HG03521 (cell line): ENCODE measurements around the gene ITIH2.
"Not testable (repeated sequence)": the region's sequence is repeated elsewhere in the genome, so short reads cannot be mapped to it uniquely, and the experiment has no call there.

Source experiments
- ATAC-seq: cut with Tn5 transposase; IDR thresholded peaks from one replicate; pipeline ENCODE4 v1.9.1; 2021; ENCODE audit warnings: mild to moderate bottlenecking, moderate library complexity; ENCODE audit not compliant: unreplicated experiment

The ITIH2 gene

GRCh38 chr10:7734821-7735220 lies 31.7 kb downstream of the ITIH2 start:
- no peak for ATAC-seq

GRCh38 chr10:7738536-7739407 lies 35.7 kb downstream of the ITIH2 start:
- ATAC-seq: no peak

- ATAC-seq: no peak
These were observed 41.2 kb downstream of the ITIH2 start for GRCh38 chr10:7744307-7744706.

DNA sequence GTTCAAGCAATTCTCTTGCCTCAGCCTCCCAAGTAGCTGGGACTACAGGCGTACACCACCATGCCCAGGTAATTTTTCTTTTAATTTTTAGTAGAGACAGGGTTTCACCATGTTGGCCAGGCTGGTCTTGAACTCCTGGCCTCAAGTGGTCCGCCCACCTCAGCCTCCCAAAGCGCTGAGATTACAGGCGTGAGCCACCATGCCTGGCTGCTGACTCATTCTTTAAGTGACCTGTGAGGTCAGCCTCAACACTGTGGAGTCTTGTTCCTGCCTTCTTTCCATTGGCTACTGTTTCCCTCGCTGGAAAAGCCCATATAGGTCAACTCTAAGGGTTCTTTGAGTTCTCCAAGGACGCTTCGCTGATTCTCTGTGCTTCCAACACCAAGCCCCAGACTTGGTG lies 45.5 kb downstream of the ITIH2 start:
- ATAC-seq: not testable (repeated sequence)

DNA sequence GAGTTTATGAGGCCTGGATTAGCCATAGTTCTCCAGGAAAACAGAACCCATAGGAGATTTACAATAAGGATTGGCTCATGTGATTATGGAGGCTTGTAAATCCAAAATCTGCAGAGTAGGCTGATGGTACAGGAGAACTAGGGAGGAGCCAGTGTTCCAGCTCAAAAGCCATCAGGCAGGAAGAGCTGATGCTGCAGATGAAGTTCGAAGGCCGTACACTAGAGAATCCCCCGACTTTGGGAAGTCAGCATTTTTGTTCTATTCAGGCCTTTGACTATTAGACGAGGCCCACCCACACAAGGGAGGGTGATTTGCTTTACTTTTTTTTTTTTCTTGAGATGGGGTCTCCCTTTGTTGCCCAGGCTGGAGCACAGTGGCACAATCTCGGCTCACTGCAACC lies 47.1 kb downstream of the ITIH2 start:
- no peak for ATAC-seq

- no peak for ATAC-seq
These were observed 49.1 kb downstream of the ITIH2 start for GRCh38 chr10:7752251-7752650.

- ATAC-seq: no peak
These were observed 52.0 kb downstream of the ITIH2 start for GRCh38 chr10:7755103-7755502.

- ATAC-seq: no peak
These were observed 53.4 kb downstream of the ITIH2 start for GRCh38 chr10:7756360-7756992.

DNA sequence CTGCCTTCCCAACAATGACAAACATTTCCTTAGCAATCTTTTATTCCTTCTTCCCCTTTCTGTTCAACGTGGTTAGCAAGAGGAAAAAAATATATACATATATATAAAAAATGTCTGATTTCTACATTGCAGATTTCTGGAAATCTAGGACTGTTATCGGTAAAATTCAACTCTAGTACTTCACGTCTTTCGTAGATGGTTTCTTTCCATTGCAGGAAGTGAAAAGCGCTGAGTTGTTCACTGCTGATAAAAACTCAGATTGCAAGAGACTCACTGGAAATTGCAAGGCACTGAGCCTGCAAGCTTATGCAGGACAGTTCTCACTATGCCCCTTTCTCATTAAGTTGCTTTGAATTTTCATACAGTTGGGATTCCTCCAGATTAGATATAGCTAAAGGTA lies 60.8 kb downstream of the ITIH2 start:
- no peak for ATAC-seq

GRCh38 chr10:7766241-7766640 lies 63.1 kb downstream of the ITIH2 start:
- ATAC-seq: no peak

DNA sequence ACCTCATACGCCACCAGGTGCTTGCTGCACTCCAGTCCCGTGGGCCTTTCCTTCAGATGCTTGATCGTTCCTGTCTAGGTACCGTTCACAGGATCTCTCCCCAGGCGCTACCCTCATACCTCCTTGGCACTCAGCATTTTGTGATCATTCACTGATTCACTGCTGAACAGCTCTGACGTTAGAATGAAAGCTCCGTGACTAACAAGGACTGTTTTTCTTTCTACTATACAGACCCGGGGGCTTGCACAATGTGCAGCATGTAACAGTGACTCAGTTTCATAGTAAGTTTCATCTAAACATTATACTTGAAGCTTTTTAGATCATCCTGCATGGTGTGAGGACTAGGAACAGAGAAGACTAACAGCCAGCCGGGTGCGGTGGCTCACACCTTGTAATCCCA lies 64.1 kb downstream of the ITIH2 start:
- ATAC-seq: no peak

GRCh38 chr10:7768417-7768816 lies 65.3 kb downstream of the ITIH2 start:
- ATAC-seq: no peak

DNA sequence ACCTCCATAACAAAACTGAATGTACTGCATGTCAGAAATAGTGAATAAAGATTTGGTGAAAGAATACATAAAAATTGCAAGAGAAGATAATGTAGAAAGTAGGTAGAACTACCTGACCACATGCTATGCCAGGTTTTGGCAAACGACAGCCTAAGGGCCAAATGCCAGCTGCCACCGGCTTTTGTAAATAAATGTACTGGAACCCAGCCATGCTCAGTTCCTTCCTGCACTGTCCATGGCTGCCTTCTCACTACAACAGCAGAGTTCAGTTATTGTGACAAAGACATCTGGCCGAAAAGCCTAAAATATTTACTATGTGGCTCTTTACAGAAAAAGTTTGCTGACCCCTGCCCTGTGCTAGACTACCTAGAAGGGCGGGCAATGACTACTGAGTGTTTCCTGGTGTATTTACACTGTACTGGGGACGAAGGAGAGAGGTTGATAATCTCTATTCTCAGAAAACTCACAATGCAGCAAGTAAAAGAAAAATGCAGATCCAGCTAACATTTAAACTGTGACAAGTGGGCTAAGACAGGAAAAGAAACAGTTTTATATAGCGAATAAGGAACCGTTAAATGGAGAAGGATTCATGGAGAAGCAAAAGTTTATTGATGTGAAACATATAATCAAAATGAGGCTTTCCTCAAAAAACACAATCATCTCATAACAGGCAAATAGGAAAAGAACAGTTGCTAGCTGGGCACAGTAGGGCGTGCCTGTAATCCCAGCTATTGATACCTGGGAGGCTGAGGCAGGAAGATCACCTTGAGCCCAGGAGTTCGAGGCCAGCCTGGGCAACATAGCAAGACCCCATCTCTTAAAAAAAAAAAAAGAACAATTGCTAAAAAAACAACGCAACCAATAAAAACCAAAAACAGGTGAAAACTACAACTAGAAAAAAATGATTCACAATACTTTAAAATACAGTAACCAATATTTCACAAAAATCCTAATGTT lies 71.0 kb downstream of the ITIH2 start:
- no peak for ATAC-seq

- ATAC-seq: no peak
These were observed 73.7 kb downstream of the ITIH2 start for GRCh38 chr10:7776777-7777176.

DNA sequence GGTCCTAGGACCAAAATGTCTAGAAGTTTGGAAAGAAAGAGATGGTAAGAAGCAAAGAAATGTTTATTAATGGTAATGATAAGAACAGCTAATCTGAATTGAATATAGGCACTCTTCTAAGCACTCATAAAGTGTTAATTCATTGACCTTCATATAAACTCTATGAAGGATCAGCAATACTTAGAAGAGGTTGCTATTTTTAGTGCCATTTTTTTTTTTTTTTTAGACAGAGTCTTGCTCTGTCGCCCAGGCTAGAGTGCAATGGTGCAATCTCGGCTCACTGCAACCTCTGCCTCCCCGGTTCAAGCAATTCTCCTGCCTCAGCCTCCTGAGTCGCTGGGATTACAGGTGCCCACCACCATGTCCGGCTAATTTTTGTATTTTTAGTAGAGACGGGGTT lies 79.1 kb downstream of the ITIH2 start:
- not testable (repeated sequence) for ATAC-seq

GRCh38 chr10:7786430-7786829 lies 83.3 kb downstream of the ITIH2 start:
- ATAC-seq: no peak

GRCh38 chr10:7787150-7787856 lies 84.2 kb downstream of the ITIH2 start:
- peak; percentile 8 for ATAC-seq

GRCh38 chr10:7787857-7788638 lies 84.9 kb downstream of the ITIH2 start, which contains the start of the genes ATP5F1C and KIN:
TSS of gene ATP5F1C (plus strand) at chr10:7788177. CDS start at chr10:7788208, 31 bp downstream.
TSS of gene KIN (minus strand) at chr10:7787993. CDS start at chr10:7787933, 60 bp downstream.
- ATAC-seq: peak; percentile 93

- peak; percentile 4 for ATAC-seq
These were observed 85.6 kb downstream of the ITIH2 start for GRCh38 chr10:7788639-7789286.
